Measurements from ENCODE around the gene AMER2. TPM values are rescaled to one million over a fixed set of nuclear protein-coding genes. Genes with fewer than 3 reads are reported as not detected.

The AMER2 gene
- total and polyA plus RNA-seq, 4 experiments from 2014 or later = not detected

DNA sequence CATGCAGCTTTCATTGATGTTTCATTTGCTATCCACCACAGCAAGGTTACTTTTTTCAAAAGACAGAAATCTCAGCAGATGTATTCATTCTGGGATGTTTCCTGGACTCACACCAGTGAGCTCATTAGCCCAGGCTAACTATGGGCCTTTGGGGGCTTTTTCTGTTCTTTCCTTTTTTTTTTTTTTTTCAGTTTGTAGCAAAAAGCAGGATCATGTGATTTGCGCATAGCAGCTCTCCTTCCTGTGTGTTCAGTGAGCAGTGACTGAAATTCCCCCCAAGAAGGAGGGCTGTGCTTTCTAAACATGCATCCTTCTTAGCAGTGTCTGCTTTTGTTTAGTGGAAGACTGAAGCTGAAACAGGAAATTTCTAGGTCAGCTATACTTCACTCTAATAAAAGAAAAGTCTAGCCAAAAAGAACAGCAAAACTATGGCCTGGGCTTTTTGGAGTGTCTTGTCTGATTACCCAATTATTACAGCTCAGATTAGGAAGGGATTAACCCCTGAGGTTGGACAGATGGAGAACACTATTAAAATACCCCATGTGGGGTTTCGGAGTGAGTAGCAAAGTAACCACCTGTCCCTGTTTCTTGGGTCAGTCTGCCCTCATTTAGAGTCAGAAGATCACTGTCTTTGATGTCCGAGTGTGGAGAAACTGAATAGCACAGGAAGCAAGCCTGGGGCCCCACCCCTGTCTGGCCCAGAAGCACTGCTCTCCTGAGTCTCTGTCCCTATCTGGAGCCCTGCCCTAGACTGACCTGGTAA, 8.9 kb upstream of the AMER2 start:
- Histone ChIP-seq H3K4me1 (ENCODE audit: insufficient read depth, low read length) (no peaks in the 10 kb centered on the region), H3K27me3 (ENCODE audit: insufficient read depth, low read length) (no peaks in the 10 kb centered on the region), H3K27ac (ENCODE audit: low read depth, low read length) (no peak overlapping the region), H3K36me3 (ENCODE audit: insufficient read depth, low read length) (no peaks in the 10 kb centered on the region), H3K4me3 (ENCODE audit: low read length in 2 of 2) (no peak overlapping the region), H3K9me3 (ENCODE audit: control insufficient read depth in 1 of 2, low read length in 2 of 2) (no peaks in the 10 kb centered on the region)
- H3K36me3 Mint-ChIP-seq = no peaks in the 10 kb centered on the region
- intact Hi-C loops (cut with micrococcal nuclease) = no loop called here
- POLR2A ChIA-PET (ENCODE audit: partially characterized antibody) = no interaction called here
- H3K27me3 Mint-ChIP-seq = peaks cover 29 to 50% of the 10 kb centered on the region in 2 donors
- no peak overlapping the region for H3K27ac Mint-ChIP-seq
- no peaks in the 10 kb centered on the region for H3K4me1 Mint-ChIP-seq
- no peak overlapping the region for H3K4me3 Mint-ChIP-seq
- DNase-seq = no peak
- CTCF ChIA-PET (ENCODE audit: partially characterized antibody) = no interaction called here
- H3K9me3 Mint-ChIP-seq = peaks cover 0 to 17% (median 2%) of the 10 kb centered on the region in 8 donors

- Mint-ChIP-seq H3K4me1 (no peaks in the 10 kb centered on the region), H3K9me3 (peaks cover 0 to 17% (median 2%) of the 10 kb centered on the region in 8 donors), H3K27ac (no peak overlapping the region), H3K36me3 (no peaks in the 10 kb centered on the region), H3K4me3 (no peak overlapping the region), H3K27me3 (peaks cover 33 to 54% of the 10 kb centered on the region in 2 donors)
- Histone ChIP-seq H3K27me3 (ENCODE audit: insufficient read depth, low read length) (no peaks in the 10 kb centered on the region), H3K27ac (ENCODE audit: low read depth, low read length) (no peak overlapping the region), H3K4me1 (ENCODE audit: insufficient read depth, low read length) (no peaks in the 10 kb centered on the region), H3K9me3 (ENCODE audit: control insufficient read depth in 1 of 2, low read length in 2 of 2) (no peaks in the 10 kb centered on the region), H3K4me3 (ENCODE audit: low read length in 2 of 2) (no peak overlapping the region), H3K36me3 (ENCODE audit: insufficient read depth, low read length) (no peaks in the 10 kb centered on the region)
- intact Hi-C loops (cut with micrococcal nuclease) = no loop called here
- DNase-seq = no peak
- ChIA-PET CTCF (ENCODE audit: partially characterized antibody) (no interaction called here), POLR2A (ENCODE audit: partially characterized antibody) (no interaction called here)
These were observed 8.0 kb upstream of the AMER2 start for GRCh38 chr13:25179832-25180774.

GRCh38 chr13:25179011-25179410, 6.9 kb upstream of the AMER2 start:
- Histone ChIP-seq H3K4me3 (ENCODE audit: low read length in 2 of 2) (no peak overlapping the region), H3K36me3 (ENCODE audit: insufficient read depth, low read length) (no peaks in the 10 kb centered on the region), H3K4me1 (ENCODE audit: insufficient read depth, low read length) (no peaks in the 10 kb centered on the region), H3K9me3 (ENCODE audit: control insufficient read depth in 1 of 2, low read length in 2 of 2) (no peaks in the 10 kb centered on the region), H3K27ac (ENCODE audit: low read depth, low read length) (no peak overlapping the region), H3K27me3 (ENCODE audit: insufficient read depth, low read length) (no peaks in the 10 kb centered on the region)
- peaks cover 0 to 17% (median 2%) of the 10 kb centered on the region in 8 donors for H3K9me3 Mint-ChIP-seq
- CTCF ChIA-PET (ENCODE audit: partially characterized antibody) = no interaction called here
- H3K27me3 Mint-ChIP-seq = peaks cover 37 to 50% of the 10 kb centered on the region in 2 donors
- no peaks in the 10 kb centered on the region for H3K36me3 Mint-ChIP-seq
- no peaks in the 10 kb centered on the region for H3K4me1 Mint-ChIP-seq
- DNase-seq = no peak
- POLR2A ChIA-PET (ENCODE audit: partially characterized antibody) = no interaction called here
- no peak overlapping the region for H3K27ac Mint-ChIP-seq
- intact Hi-C loops (cut with micrococcal nuclease) = no loop called here
- no peak overlapping the region for H3K4me3 Mint-ChIP-seq

DNA sequence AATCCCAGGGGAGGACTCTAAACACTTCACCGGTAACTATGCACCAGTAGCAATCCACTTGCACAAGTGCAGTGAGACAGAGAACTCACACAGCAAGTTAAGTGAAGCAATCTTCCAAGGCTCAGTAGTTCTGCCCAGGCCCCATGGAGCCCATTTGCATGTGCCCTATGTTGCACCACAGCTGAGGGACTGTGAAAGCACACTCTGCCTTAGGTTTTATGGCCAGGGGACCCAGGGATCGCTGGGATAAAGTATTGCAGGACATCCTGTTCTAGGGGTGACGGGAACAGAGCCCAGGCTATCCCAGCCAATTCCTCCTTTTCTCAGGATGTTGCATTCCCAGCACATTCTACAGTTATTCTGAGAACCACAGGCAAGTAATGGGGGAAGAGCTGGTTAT, 6.0 kb upstream of the AMER2 start:
- no peaks in the 10 kb centered on the region for H3K4me1 Mint-ChIP-seq
- no peaks in the 10 kb centered on the region for H3K27me3 ChIP-seq (ENCODE audit: insufficient read depth, low read length)
- H3K36me3 Mint-ChIP-seq = no peaks in the 10 kb centered on the region
- H3K27ac Mint-ChIP-seq = no peak overlapping the region
- H3K4me3 Mint-ChIP-seq = no peak overlapping the region
- intact Hi-C loops (cut with micrococcal nuclease) = no loop called here
- H3K27ac ChIP-seq (ENCODE audit: low read depth, low read length) = no peak overlapping the region
- CTCF ChIA-PET (ENCODE audit: partially characterized antibody) = no interaction called here
- peaks cover 0 to 9% (median 2%) of the 10 kb centered on the region in 8 donors for H3K9me3 Mint-ChIP-seq
- no peaks in the 10 kb centered on the region for H3K4me1 ChIP-seq (ENCODE audit: insufficient read depth, low read length)
- DNase-seq = no peak
- no peaks in the 10 kb centered on the region for H3K36me3 ChIP-seq (ENCODE audit: insufficient read depth, low read length)
- POLR2A ChIA-PET (ENCODE audit: partially characterized antibody) = no interaction called here
- H3K4me3 ChIP-seq (ENCODE audit: low read length in 2 of 2) = no peak overlapping the region
- peaks cover 39 to 55% of the 10 kb centered on the region in 2 donors for H3K27me3 Mint-ChIP-seq
- H3K9me3 ChIP-seq (ENCODE audit: control insufficient read depth in 1 of 2, low read length in 2 of 2) = no peaks in the 10 kb centered on the region

GRCh38 chr13:25177636-25178035, 5.5 kb upstream of the AMER2 start:
- peaks cover 42 to 58% of the 10 kb centered on the region in 2 donors for H3K27me3 Mint-ChIP-seq
- intact Hi-C loops (cut with micrococcal nuclease) = no loop called here
- no peak overlapping the region for H3K27ac Mint-ChIP-seq
- peaks cover 0 to 9% (median 2%) of the 10 kb centered on the region in 8 donors for H3K9me3 Mint-ChIP-seq
- H3K4me1 ChIP-seq (ENCODE audit: insufficient read depth, low read length) = no peaks in the 10 kb centered on the region
- DNase-seq = no peak
- H3K36me3 Mint-ChIP-seq = no peaks in the 10 kb centered on the region
- CTCF ChIA-PET (ENCODE audit: partially characterized antibody) = no interaction called here
- H3K9me3 ChIP-seq (ENCODE audit: control insufficient read depth in 1 of 2, low read length in 2 of 2) = no peaks in the 10 kb centered on the region
- no peak overlapping the region for H3K4me3 ChIP-seq (ENCODE audit: low read length in 2 of 2)
- no peaks in the 10 kb centered on the region for H3K4me1 Mint-ChIP-seq
- H3K27me3 ChIP-seq (ENCODE audit: insufficient read depth, low read length) = no peaks in the 10 kb centered on the region
- POLR2A ChIA-PET (ENCODE audit: partially characterized antibody) = no interaction called here
- H3K4me3 Mint-ChIP-seq = no peak overlapping the region
- no peak overlapping the region for H3K27ac ChIP-seq (ENCODE audit: low read depth, low read length)
- H3K36me3 ChIP-seq (ENCODE audit: insufficient read depth, low read length) = no peaks in the 10 kb centered on the region

DNA sequence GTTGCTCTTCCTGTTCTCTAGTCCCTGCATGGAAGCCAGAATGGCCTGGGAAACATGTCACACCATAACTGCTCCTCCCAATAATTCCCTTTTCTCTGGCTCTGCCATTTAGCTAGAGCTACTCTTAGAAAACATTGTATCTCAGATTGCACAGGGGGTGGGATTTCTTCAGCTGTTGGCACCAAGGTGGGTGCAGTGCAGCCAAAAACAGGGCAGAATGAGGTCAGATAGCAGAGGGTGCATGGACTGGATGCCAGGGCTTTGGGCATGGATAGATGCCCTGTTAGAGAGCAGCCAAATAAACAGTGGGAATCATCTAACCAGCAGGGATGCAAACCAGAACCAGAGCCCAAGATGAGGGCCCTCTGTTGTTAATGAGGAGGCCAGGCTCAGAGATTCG, 4.9 kb upstream of the AMER2 start:
- ChIA-PET POLR2A (ENCODE audit: partially characterized antibody) (no interaction called here), CTCF (ENCODE audit: partially characterized antibody) (no interaction called here)
- Mint-ChIP-seq H3K9me3 (peaks cover 0 to 9% (median 2%) of the 10 kb centered on the region in 8 donors), H3K4me3 (no peak overlapping the region), H3K36me3 (no peaks in the 10 kb centered on the region), H3K4me1 (peaks cover under 1 to 2% (median 1%) of the 10 kb centered on the region in 4 donors), H3K27ac (no peak overlapping the region), H3K27me3 (peaks cover 45 to 63% of the 10 kb centered on the region in 2 donors)
- Histone ChIP-seq H3K4me1 (ENCODE audit: insufficient read depth, low read length) (peaks cover 5% of the 10 kb centered on the region), H3K4me3 (ENCODE audit: low read length in 2 of 2) (no peak overlapping the region), H3K36me3 (ENCODE audit: insufficient read depth, low read length) (no peaks in the 10 kb centered on the region), H3K27ac (ENCODE audit: low read depth, low read length) (no peak overlapping the region), H3K27me3 (ENCODE audit: insufficient read depth, low read length) (peaks cover 4% of the 10 kb centered on the region), H3K9me3 (ENCODE audit: control insufficient read depth in 1 of 2, low read length in 2 of 2) (no peaks in the 10 kb centered on the region)
- DNase-seq = no peak
- intact Hi-C loops (cut with micrococcal nuclease) = no loop called here

DNA sequence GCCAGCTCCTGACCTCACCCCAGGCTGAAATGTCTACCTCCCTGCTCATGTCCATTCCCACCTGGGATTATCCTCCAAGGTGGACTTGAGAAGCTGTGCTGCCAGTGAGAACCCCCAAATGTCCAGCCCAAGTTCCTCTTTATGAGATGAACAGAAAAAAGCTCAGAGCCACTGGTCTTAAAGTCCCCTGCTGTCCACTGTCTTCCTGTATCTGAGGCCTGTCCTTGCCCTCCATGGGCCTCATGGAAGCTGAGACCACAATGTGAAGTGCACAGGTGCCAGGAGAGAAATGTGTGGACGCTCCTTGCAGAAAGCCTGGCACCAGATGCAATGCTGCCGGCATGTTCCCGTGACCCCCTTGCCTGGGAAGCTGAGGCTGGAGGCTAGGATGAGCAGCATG, 3.3 kb upstream of the AMER2 start:
- Histone ChIP-seq H3K9me3 (ENCODE audit: control insufficient read depth in 1 of 2, low read length in 2 of 2) (no peaks in the 10 kb centered on the region), H3K4me3 (ENCODE audit: low read length in 2 of 2) (no peak overlapping the region), H3K4me1 (ENCODE audit: insufficient read depth, low read length) (peaks cover 12% of the 10 kb centered on the region), H3K36me3 (ENCODE audit: insufficient read depth, low read length) (no peaks in the 10 kb centered on the region), H3K27me3 (ENCODE audit: insufficient read depth, low read length) (peaks cover 4% of the 10 kb centered on the region), H3K27ac (ENCODE audit: low read depth, low read length) (no peak overlapping the region)
- Mint-ChIP-seq H3K9me3 (peaks cover 0 to 9% (median 3%) of the 10 kb centered on the region in 8 donors), H3K27ac (no peak overlapping the region), H3K4me1 (peaks cover 6 to 11% (median 10%) of the 10 kb centered on the region in 4 donors), H3K27me3 (peaks cover 51 to 65% of the 10 kb centered on the region in 2 donors), H3K4me3 (no peak overlapping the region), H3K36me3 (no peaks in the 10 kb centered on the region)
- POLR2A ChIA-PET (ENCODE audit: partially characterized antibody) = no interaction called here
- intact Hi-C loops (cut with micrococcal nuclease) = no loop called here
- no peak for DNase-seq
- CTCF ChIA-PET (ENCODE audit: partially characterized antibody) = interaction anchor here (1.1 kb wide), 1 partner anchor 61 kb away, joined by 3 read pairs; no protein-coding TSS in a partner anchor

Measured in CD4-positive, alpha-beta memory T cell (primary cell).